ENCODE data around the gene PPCDC. TPM values are rescaled to one million over a fixed set of nuclear protein-coding genes. Genes with fewer than 3 reads are reported as not detected.

Gene PPCDC
- total RNA-seq, 1 experiment from 2014 or later, result 18.0 TPM

GRCh38 chr15:75036212-75036616, 12.8 kb downstream of the PPCDC start:
- DNase-seq (ENCODE audit: low read depth, low spot score) (peak; percentile 72), ATAC-seq (peak; percentile 74)
- Histone ChIP-seq H3K4me2 (ENCODE audit: low read length) (peak overlapping the region; percentile 67), H4K20me1 (ENCODE audit: insufficient read depth) (no peaks in the 10 kb centered on the region), H3K9me2 (ENCODE audit: insufficient read depth) (no peaks in the 10 kb centered on the region), H3K9ac (ENCODE audit: low read length) (no peak overlapping the region), H2AFZ (ENCODE audit: low read depth, low read length, poor library complexity, severe bottlenecking) (no peak overlapping the region), H3K36me3 (ENCODE audit: control insufficient read depth in 1 of 2, insufficient read depth in 2 of 2, low read length in 2 of 2) (peaks cover 2 to 4% of the 10 kb centered on the region in 2 experiments; a peak in 2 of 4 replicates), H3K79me2 (ENCODE audit: insufficient read depth, low read length) (peaks cover 30% of the 10 kb centered on the region), H3K4me1 (ENCODE audit: control insufficient read depth in 1 of 2, insufficient read depth in 2 of 2, low read length in 2 of 2) (peaks cover 41 to 45% of the 10 kb centered on the region in 2 experiments), H3K4me3 (replicated peaks in 1 of 2; ENCODE audit: low read depth in 1 of 2, low read length in 2 of 2) (peak overlapping the region in 1 of 2 experiments; percentile 20; a peak in 1 of 4 replicates), H3K27ac (ENCODE audit: low read depth, low read length) (peak overlapping the region; percentile 39; the same call in 1 of the 2 replicates), H3K27me3 (ENCODE audit: insufficient read depth, low read length) (no peaks in the 10 kb centered on the region), H3K9me3 (ENCODE audit: control insufficient read depth in 1 of 2, insufficient read depth in 1 of 2, low read depth in 1 of 2, low read length in 2 of 2) (no peaks in the 10 kb centered on the region)
- intact Hi-C loops (cut with micrococcal nuclease), result loop anchor here (5.0 kb wide), 1 partner anchor 71 kb away; no protein-coding TSS in a partner anchor
- TF ChIP-seq TCF7L2 (IDR thresholded peaks at IDR 0.05; ENCODE audit: borderline replicate concordance, extremely low read depth, insufficient read depth, insufficient read length) (no peak), EZH2 (IDR thresholded peaks at IDR 0.05) (no peak), SRF (IDR thresholded peaks at IDR 0.05; ENCODE audit: low read depth) (no peak), RAD21 (IDR thresholded peaks at IDR 0.05; ENCODE audit: low read depth) (no peak), YY1 (IDR thresholded peaks at IDR 0.05; ENCODE audit: extremely low read depth, insufficient replicate concordance, low read depth, low read length) (no peak), ZFX (IDR thresholded peaks at IDR 0.05) (no peak), POLR2A (IDR thresholded peaks at IDR 0.05; ENCODE audit: borderline replicate concordance, extremely low read depth, insufficient read depth, insufficient read length) (no peak), CBX3 (IDR thresholded peaks at IDR 0.05; ENCODE audit: low read depth) (peak; percentile 76; the same call in 1 of the 2 replicates), ZNF274 (IDR thresholded peaks at IDR 0.05; ENCODE audit: low read depth, low read length) (no peak), EGR1 (IDR thresholded peaks at IDR 0.05; ENCODE audit: low read depth) (no peak), SIN3A (IDR thresholded peaks at IDR 0.05; ENCODE audit: low read depth) (0 out of 2 replicates have a peak, but pooled peaks have one; percentile 33), ATF3 (IDR thresholded peaks at IDR 0.05) (no peak), JUND (IDR thresholded peaks at IDR 0.05) (peak; percentile 77), POLR2AphosphoS5 (IDR thresholded peaks at IDR 0.05; ENCODE audit: low read depth, low read length) (peak; percentile 51; the same call in 1 of the 2 replicates), FOSL1 (IDR thresholded peaks at IDR 0.05; ENCODE audit: low read depth) (peak; percentile 70), EZH2phosphoT487 (IDR thresholded peaks at IDR 0.05; ENCODE audit: borderline replicate concordance) (no peak), CTCF (IDR thresholded peaks at IDR 0.05 in 2 of 3, conservative IDR thresholded peaks at IDR 0.05 in 1 of 3; ENCODE audit: borderline replicate concordance in 1 of 3, insufficient read depth in 1 of 3, low read depth in 2 of 3, low read length in 2 of 3) (no peak), SP1 (IDR thresholded peaks at IDR 0.05; ENCODE audit: low read depth) (peak; percentile 94)
- TF ChIP-seq, protein P1, sequence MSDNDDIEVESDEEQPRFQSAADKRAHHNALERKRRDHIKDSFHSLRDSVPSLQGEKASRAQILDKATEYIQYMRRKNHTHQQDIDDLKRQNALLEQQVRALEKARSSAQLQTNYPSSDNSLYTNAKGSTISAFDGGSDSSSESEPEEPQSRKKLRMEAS (IDR thresholded peaks at IDR 0.05), result peak; percentile 48; the same call in 1 of the 2 replicates
- TF ChIP-seq, protein P2, sequence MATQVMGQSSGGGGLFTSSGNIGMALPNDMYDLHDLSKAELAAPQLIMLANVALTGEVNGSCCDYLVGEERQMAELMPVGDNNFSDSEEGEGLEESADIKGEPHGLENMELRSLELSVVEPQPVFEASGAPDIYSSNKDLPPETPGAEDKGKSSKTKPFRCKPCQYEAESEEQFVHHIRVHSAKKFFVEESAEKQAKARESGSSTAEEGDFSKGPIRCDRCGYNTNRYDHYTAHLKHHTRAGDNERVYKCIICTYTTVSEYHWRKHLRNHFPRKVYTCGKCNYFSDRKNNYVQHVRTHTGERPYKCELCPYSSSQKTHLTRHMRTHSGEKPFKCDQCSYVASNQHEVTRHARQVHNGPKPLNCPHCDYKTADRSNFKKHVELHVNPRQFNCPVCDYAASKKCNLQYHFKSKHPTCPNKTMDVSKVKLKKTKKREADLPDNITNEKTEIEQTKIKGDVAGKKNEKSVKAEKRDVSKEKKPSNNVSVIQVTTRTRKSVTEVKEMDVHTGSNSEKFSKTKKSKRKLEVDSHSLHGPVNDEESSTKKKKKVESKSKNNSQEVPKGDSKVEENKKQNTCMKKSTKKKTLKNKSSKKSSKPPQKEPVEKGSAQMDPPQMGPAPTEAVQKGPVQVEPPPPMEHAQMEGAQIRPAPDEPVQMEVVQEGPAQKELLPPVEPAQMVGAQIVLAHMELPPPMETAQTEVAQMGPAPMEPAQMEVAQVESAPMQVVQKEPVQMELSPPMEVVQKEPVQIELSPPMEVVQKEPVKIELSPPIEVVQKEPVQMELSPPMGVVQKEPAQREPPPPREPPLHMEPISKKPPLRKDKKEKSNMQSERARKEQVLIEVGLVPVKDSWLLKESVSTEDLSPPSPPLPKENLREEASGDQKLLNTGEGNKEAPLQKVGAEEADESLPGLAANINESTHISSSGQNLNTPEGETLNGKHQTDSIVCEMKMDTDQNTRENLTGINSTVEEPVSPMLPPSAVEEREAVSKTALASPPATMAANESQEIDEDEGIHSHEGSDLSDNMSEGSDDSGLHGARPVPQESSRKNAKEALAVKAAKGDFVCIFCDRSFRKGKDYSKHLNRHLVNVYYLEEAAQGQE (IDR thresholded peaks at IDR 0.05; ENCODE audit: low read depth), result no peak
- ChIA-PET CTCF (interaction anchor here (1.8 to 2.4 kb wide), 2 partner anchors 165 to 168 kb away, joined by 8 to 13 read pairs; partner anchors contain the start of gene C15orf39), RAD21 (ENCODE audit: low non-redundant PET in 1 of 2, low total read pairs in 2 of 2, uncharacterized antibody in 2 of 2, unreplicated experiment in 2 of 2) (no interaction called here), POLR2A (interaction anchor here (0.8 to 1.7 kb wide), 3 partner anchors 162 to 168 kb away, joined by 3 to 7 read pairs (median 4); partner anchors contain the start of gene C15orf39)
- BruUV-seq (replicated peaks), result no TSS peak
